ENCODE measurements around the gene CLRN2.

The CLRN2 gene

GRCh38 chr4:17514865-17515264, at the start of gene CLRN2:
Gene CLRN2, plus strand, starts transcription at chr4:17515165. Its CDS starts 102 bp downstream, at chr4:17515267.
- no peaks in the 10 kb centered on the region for H3K9me3 ChIP-seq
- no peaks in the 10 kb centered on the region for H4K20me1 ChIP-seq
- no peak for TF ChIP-seq Cebpa-rat (IDR thresholded peaks at IDR 0.05)
- H3K4me1 ChIP-seq = peaks cover 26% of the 10 kb centered on the region
- H3K36me3 ChIP-seq = no peaks in the 10 kb centered on the region
- H3K27ac ChIP-seq = no peak within 1 kb of the TSS
- H3K27me3 ChIP-seq = no peaks in the 10 kb centered on the region
- H3K4me2 ChIP-seq = no peak within 1 kb of the TSS
- H3K4me3 ChIP-seq = no peak within 1 kb of the TSS
- no peak within 1 kb of the TSS for H3K9ac ChIP-seq

GRCh38 chr4:17468619-17469221, 46.2 kb upstream of the CLRN2 start:
- TF ChIP-seq Cebpa-rat (IDR thresholded peaks at IDR 0.05) = no peak
- Histone ChIP-seq H3K36me3 (no peaks in the 10 kb centered on the region), H3K9me3 (no peaks in the 10 kb centered on the region), H4K20me1 (no peaks in the 10 kb centered on the region), H3K4me3 (no peak overlapping the region), H3K4me1 (no peaks in the 10 kb centered on the region), H3K27ac (no peak overlapping the region), H3K9ac (no peak overlapping the region), H3K27me3 (no peaks in the 10 kb centered on the region), H3K4me2 (no peak overlapping the region)

GRCh38 chr4:17469931-17470674, 44.9 kb upstream of the CLRN2 start:
- Histone ChIP-seq H3K27ac (no peak overlapping the region), H3K9me3 (no peaks in the 10 kb centered on the region), H3K36me3 (no peaks in the 10 kb centered on the region), H3K4me2 (no peak overlapping the region), H3K9ac (no peak overlapping the region), H3K4me3 (no peak overlapping the region), H3K4me1 (no peaks in the 10 kb centered on the region), H4K20me1 (no peaks in the 10 kb centered on the region), H3K27me3 (no peaks in the 10 kb centered on the region)
- TF ChIP-seq Cebpa-rat (IDR thresholded peaks at IDR 0.05) = no peak

GRCh38 chr4:17475481-17475880, 39.5 kb upstream of the CLRN2 start:
- no peaks in the 10 kb centered on the region for H3K4me1 ChIP-seq
- no peaks in the 10 kb centered on the region for H3K36me3 ChIP-seq
- peak; percentile 32; the same call in 1 of the 2 replicates for TF ChIP-seq Cebpa-rat (IDR thresholded peaks at IDR 0.05)

GRCh38 chr4:17476853-17477252, 38.1 kb upstream of the CLRN2 start:
- no peaks in the 10 kb centered on the region for H3K27me3 ChIP-seq
- no peak for TF ChIP-seq Cebpa-rat (IDR thresholded peaks at IDR 0.05)
- H3K9ac ChIP-seq = no peak overlapping the region
- no peaks in the 10 kb centered on the region for H4K20me1 ChIP-seq
- H3K27ac ChIP-seq = no peak overlapping the region
- no peaks in the 10 kb centered on the region for H3K4me1 ChIP-seq
- H3K4me3 ChIP-seq = no peak overlapping the region
- no peak overlapping the region for H3K4me2 ChIP-seq
- no peaks in the 10 kb centered on the region for H3K36me3 ChIP-seq
- H3K9me3 ChIP-seq = peaks cover 6% of the 10 kb centered on the region; the same call in 1 of the 2 replicates

More at GRCh38 chr4:17475481-17475880, 39.5 kb upstream of the CLRN2 start:
- no peaks in the 10 kb centered on the region for H3K27me3 ChIP-seq
- H3K4me2 ChIP-seq = no peak overlapping the region
- no peaks in the 10 kb centered on the region for H3K9me3 ChIP-seq
- no peak overlapping the region for H3K9ac ChIP-seq
- no peak overlapping the region for H3K27ac ChIP-seq
- H3K4me3 ChIP-seq = no peak overlapping the region
- no peaks in the 10 kb centered on the region for H4K20me1 ChIP-seq

- no peak overlapping the region for H3K27ac ChIP-seq
- no peak for TF ChIP-seq Cebpa-rat (IDR thresholded peaks at IDR 0.05)
- H3K9ac ChIP-seq = no peak overlapping the region
- H3K4me2 ChIP-seq = no peak overlapping the region
- no peaks in the 10 kb centered on the region for H4K20me1 ChIP-seq
- no peaks in the 10 kb centered on the region for H3K27me3 ChIP-seq
- H3K36me3 ChIP-seq = peaks cover 5% of the 10 kb centered on the region; the same call in 1 of the 2 replicates
- H3K4me3 ChIP-seq = no peak overlapping the region
- no peaks in the 10 kb centered on the region for H3K4me1 ChIP-seq
- H3K9me3 ChIP-seq = peaks cover 6% of the 10 kb centered on the region; the same call in 1 of the 2 replicates
Measured at GRCh38 chr4:17477774-17478472, 37.0 kb upstream of the CLRN2 start.

- Histone ChIP-seq H4K20me1 (no peaks in the 10 kb centered on the region), H3K27me3 (no peaks in the 10 kb centered on the region), H3K4me1 (no peaks in the 10 kb centered on the region), H3K4me3 (no peak overlapping the region), H3K4me2 (no peak overlapping the region), H3K36me3 (peaks cover 25% of the 10 kb centered on the region), H3K9me3 (peaks cover 6% of the 10 kb centered on the region; the same call in 1 of the 2 replicates), H3K27ac (no peak overlapping the region), H3K9ac (no peak overlapping the region)
- no peak for TF ChIP-seq Cebpa-rat (IDR thresholded peaks at IDR 0.05)
Measured at GRCh38 chr4:17480210-17480927, 34.6 kb upstream of the CLRN2 start.

- H3K36me3 ChIP-seq = peaks cover 31% of the 10 kb centered on the region
- no peak overlapping the region for H3K27ac ChIP-seq
- H3K9ac ChIP-seq = no peak overlapping the region
- no peaks in the 10 kb centered on the region for H3K27me3 ChIP-seq
- no peak overlapping the region for H3K4me2 ChIP-seq
- no peaks in the 10 kb centered on the region for H4K20me1 ChIP-seq
- H3K4me1 ChIP-seq = no peaks in the 10 kb centered on the region
- H3K9me3 ChIP-seq = peaks cover 6% of the 10 kb centered on the region; the same call in 1 of the 2 replicates
- TF ChIP-seq Cebpa-rat (IDR thresholded peaks at IDR 0.05) = no peak
- no peak overlapping the region for H3K4me3 ChIP-seq
Measured at GRCh38 chr4:17480955-17481354, 34.0 kb upstream of the CLRN2 start.

GRCh38 chr4:17482716-17483115, 32.2 kb upstream of the CLRN2 start:
- H3K27ac ChIP-seq = no peak overlapping the region
- peaks cover 6% of the 10 kb centered on the region; the same call in 1 of the 2 replicates for H3K9me3 ChIP-seq
- H3K4me3 ChIP-seq = no peak overlapping the region
- peaks cover 49% of the 10 kb centered on the region for H3K36me3 ChIP-seq
- H3K9ac ChIP-seq = no peak overlapping the region
- H3K4me1 ChIP-seq = no peaks in the 10 kb centered on the region
- no peaks in the 10 kb centered on the region for H3K27me3 ChIP-seq
- no peaks in the 10 kb centered on the region for H4K20me1 ChIP-seq
- H3K4me2 ChIP-seq = no peak overlapping the region
- no peak for TF ChIP-seq Cebpa-rat (IDR thresholded peaks at IDR 0.05)
